CD4-positive, alpha-beta T cell treated with Interferon alpha-2 for 1 hour (primary cell): ENCODE measurements around the gene PSMB3.
"Not testable (repeated sequence)": the region's sequence is repeated elsewhere in the genome, so short reads cannot be mapped to it uniquely, and the experiment has no call there.

Source experiments
- DNase-seq, 2 donors: peaks; one replicate each; pipeline ENCODE4 v3.0.0-alpha.2; 2020 to 2022

The PSMB3 gene

GRCh38 chr17:38716368-38717005 lies 36.1 kb upstream of the PSMB3 start:
- DNase-seq, result no peak

DNA sequence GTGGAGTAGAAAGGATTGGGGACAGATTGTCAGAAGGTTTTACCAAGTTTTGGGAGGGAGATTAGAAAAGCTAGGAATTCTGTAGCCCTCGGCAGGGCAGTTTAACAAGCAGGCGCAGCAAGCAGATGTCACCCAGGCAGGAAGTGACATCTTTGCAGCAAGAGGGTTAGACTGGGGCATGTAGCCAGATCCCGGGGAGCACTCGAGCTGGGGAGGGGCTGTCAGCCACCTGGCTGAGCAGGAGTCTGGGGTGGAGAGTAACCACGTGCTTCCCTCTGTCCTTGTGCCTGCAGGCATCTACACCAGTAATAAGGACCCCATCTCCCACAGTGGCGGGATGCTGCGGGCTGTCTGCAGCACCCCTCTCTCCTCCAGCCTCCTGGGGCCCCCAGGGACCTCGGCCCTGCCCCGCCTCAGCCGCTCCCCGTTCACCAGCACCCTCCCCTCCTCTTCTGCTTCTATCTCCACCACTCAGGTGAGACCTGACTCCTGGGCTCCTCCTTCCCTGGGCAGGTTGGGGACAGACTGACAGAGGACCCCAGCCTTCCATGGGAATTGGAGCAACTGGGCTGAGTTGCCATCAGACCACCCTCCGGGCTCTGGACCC lies 35.3 kb upstream of the PSMB3 start:
- DNase-seq, result no peak

DNA sequence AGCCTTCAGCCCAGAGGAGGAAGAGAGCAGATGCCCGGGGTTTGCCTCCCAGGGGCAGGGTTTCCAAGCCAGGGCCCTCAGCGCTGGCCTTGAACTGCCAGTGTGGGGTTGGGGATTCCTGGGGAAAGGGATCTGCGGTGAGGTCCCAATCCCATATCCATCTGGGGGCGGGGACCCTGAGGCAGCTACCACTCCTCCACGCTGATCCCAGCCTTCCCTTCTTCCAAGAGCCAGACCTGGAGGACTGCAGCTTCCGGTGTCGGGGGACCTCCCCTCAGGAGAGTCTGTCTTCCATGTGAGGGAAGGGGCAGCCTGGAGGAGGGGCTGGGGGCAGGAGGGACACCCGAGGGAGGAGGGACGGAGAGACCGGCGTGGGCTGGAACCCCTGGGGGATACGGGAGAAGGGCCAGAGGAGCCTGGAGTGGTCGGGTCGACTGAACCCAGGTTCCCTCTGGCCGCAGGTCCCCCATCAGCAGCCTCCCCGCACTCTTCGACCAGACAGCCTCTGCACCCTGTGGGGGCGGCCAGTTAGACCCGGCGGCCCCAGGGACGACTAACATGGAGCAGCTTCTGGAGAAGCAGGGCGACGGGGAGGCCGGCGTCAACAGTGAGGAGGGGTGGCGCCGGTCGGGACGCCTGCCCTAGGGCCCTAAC lies 33.1 kb upstream of the PSMB3 start:
- no peak for DNase-seq

DNA sequence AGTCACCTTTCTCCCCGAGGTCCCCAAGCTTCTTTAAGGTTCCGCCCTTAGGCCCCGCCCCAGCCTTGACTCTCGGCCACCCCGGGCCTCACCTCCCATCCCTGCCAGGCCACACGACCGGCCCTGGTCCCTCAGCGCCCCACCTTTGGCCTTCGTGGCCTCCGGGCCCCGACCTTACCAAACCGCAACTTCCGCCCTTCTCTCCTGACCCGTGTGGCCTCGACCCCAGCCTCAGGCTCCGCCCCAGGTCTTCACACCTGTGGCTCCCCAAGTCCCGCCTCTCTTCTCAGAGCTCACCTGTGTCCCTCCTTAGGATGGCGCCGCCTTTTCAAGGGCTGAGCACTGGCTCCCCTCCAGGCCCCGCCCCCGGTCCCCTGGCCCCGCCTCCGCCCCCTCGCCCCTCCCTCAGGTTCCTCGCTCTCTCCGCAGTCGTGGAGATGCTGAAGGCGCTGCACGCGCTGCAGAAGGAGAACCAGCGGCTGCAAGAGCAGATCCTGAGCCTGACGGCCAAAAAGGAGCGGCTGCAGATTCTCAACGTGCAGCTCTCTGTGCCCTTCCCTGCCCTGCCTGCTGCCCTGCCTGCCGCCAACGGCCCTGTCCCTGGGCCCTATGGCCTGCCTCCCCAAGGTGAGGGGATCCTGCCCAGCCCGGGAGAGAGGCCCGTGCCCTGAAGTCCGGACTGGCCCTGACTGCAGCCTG lies 32.4 kb upstream of the PSMB3 start:
- DNase-seq, result no peak

- no peak for DNase-seq
Observed at GRCh38 chr17:38720941-38721340, 31.6 kb upstream of the PSMB3 start.

DNA sequence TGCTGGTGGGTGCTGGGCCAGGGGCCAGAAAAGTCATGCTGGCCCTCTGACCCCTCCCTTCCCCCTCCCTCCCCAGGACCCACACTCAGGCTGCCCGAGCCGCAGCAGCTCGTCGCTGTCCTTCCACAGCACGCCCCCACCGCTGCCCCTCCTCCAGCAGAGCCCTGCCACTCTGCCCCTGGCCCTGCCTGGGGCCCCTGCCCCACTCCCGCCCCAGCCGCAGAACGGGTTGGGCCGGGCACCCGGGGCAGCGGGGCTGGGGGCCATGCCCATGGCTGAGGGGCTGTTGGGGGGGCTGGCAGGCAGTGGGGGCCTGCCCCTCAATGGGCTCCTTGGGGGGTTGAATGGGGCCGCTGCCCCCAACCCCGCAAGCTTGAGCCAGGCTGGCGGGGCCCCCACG lies 30.7 kb upstream of the PSMB3 start:
- no peak for DNase-seq

DNA sequence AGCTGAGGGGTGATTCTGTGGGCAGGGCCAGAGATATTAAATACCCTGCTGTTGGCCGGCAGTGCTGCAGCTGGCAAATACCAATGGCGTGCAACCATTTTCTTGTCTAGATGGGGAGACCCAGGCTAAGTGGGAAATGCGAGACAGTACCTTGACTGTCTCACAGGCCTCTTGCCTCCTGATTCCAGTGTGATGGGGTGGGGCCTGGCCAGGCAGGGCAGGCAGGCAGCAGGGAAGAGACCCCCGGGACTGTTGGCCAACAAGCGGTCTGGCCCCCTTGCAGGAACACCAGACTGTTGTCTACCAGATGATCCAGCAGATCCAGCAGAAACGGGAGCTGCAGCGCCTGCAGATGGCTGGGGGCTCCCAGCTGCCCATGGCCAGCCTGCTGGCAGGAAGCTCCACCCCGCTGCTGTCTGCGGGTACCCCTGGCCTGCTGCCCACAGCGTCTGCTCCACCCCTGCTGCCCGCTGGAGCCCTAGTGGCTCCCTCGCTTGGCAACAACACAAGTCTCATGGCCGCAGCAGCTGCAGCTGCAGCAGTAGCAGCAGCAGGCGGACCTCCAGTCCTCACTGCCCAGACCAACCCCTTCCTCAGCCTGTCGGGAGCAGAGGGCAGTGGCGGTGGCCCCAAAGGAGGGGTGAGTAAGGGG lies 28.1 kb upstream of the PSMB3 start:
- no peak for DNase-seq

- no peak for DNase-seq
Observed at GRCh38 chr17:38725066-38725465, 27.5 kb upstream of the PSMB3 start.

DNA sequence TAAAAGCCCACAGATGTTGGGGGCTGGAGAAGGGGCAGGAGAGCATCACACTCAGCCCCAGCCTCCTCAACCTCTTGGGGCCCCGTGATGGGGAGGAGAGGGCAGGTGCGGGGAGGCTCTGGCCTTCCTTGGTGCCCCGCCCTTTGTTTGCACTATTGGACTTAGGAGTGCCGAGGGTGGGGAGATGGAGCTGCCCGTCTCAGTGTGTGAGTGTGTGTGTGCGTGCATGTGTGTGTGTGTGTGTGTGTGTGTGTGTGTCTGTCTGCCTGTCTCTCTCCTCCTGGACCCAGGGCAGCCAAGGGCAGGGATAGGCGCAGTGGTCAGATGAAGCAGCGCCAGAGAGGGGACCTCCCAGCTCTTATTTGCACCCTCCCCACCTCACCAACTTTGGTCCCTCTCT lies 26.4 kb upstream of the PSMB3 start:
- DNase-seq, result not testable (repeated sequence)

DNA sequence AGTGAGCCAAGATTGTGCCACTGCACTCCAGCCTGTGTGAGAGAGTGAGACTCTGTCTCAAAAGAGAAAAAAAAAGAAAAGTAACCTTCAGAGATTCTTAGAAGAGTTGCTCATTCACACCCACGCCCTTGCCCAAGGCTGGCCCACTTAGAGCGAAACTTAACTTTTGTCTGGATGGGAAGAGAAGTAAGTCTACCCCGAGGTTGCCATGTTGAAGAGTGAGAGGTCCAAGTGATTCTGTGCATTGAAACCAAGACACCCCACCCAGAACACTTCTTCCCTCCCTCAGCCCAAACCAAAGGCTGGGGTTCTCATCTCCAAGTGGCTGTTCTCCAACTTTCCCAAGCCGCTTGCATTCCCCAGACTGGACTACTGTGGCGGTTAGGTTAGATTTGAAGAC lies 24.8 kb upstream of the PSMB3 start:
- peak; percentile 76 to 83 for DNase-seq

- DNase-seq, result peak; percentile 81 to 88
Observed at GRCh38 chr17:38728290-38728831, 24.2 kb upstream of the PSMB3 start.

DNA sequence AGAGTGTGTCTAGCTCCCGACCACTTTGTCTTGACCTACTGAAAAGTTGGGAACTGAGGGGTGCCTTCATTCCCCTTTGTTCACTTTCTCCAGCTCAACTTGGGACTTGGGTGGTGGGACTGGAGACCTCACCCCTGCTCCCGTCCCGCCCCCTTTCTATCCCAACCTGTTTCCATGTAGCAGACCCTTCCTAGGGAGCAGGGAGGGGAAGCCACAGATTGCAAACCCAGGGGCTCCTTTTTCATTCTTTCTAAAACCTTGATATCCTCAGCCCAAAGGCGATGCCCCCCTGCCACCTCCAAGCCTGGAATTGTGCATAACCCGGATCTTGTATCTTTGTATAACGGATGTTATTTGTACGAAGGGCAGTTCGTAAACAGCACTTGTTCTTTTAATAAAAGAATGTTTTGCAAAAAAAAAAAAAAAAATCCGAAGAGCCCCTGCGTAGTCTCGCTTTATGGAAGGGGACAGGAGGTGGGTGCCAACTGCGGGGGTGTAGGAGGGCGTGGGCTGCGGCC lies 23.1 kb upstream of the PSMB3 start:
- DNase-seq, result no peak

DNA sequence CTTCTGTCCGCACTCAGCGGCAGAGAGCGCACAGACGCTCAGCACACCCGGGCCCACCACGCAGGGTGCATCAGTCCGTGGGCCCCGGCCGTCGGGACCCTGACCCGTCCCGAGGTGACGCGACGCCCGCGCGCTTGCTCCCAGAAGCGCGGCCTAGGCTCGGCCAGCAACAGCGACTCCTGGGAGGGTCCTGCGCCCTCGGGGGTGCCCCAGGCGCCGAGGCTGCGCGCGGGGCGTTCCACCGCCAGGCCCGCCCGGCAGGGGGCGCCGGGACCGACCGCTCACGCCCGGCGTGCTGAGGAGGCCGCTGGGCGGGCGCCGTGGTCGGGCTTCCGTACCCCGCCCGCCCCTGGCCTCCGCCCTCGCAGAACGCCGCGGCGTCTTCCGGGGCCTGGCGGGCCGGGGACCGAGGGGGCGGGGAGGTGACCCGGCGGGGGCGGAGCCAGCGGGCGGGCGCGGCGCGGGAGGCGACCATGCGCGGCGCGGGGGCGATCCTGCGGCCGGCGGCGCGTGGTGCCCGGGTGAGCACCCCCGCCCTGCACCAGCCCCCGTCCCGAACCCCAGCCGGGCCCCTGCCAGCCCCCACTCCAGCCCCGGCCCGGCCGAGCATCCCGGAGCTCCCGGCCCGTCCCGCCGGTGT lies 22.5 kb upstream of the PSMB3 start, which contains the start of gene CISD3:
Gene CISD3 (plus strand): TSS at position 456 of the 640 bp plus-strand sequence. CDS start 18 bp downstream, at position 474.
- DNase-seq, result peak; percentile 88 to 92

- no peak for DNase-seq
Observed at GRCh38 chr17:38730526-38731379, 21.8 kb upstream of the PSMB3 start.

DNA sequence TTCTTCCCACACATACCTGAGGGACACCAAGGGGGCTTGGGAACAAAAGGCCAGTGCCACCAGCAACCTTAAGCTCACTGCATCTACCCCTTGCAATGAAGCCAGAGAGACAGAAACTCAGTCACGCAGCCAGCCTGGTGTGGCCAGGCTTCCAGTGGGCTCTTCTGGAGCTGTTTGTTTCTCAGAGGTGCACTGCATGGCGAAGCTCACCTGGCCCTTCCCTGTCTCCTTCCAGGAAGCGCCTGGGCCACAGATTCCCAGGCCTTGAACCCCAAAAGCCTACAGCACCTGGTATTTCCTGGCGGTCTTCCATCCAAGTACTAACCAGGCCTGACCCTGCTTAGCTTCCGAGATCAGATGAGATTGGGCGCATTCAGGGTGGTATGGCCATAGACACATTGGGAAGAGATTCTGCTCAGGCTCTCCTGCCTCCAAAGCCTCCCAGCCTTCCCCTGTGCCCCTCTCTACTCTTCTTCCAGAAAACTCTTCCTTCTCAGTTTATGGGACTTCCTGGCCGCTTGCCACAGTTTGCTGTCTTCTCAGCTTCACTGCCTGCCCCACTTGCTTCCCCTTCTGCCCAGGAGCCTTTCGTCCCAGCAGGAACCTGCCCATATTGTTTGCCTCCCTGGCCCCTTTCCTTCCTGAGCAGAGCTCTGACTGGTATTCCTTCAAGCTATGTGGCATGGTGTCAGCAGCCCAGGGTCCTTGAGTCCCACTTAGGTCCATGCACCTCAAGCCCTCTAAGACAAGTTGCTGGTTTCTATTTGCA lies 20.8 kb upstream of the PSMB3 start:
- no peak for DNase-seq

DNA sequence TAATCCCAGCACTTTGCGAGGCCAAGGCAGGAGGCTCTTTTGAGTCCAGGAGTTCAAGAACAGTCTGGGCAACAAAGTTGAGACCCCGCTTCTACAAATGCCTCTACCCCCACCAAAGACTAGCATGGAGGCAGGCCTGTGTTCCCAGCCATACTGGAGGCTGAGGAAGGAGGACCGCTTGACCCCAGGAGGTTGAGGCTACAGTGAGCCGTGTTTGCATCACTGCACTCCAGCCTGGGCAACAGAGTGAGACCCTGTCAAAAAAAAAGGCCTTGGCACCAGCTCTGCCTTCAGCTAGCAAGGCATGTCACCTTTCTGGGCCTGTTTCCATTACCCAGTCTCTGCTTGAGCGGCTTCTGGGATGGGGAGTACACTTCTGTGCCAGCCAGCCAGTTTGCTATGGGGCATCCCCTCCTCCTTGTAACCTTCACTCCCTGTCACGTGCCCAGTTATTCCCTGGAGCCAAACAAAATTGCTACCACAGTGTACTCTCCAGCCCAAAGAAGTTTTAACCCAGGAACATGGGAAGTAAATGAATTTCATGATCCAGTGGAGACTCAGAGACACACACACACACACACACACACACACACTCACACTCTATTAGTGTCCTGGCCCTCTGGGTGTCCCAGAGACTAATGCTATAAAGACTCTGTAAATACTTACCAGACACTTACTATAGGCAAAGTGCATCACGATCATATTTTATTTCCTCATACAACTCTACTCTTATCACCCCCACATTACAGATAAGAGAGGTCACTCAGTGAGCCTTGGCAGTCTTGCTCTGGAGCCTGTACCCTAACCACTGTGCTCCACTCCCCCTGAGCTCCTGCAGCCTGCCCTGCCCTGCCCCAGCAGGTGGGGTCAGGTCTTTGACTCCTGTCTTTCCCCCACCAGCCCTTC lies 19.9 kb upstream of the PSMB3 start:
- DNase-seq, result no peak

GRCh38 chr17:38733282-38733981 lies 19.1 kb upstream of the PSMB3 start:
- no peak for DNase-seq
